OCI-LY3 (cell line): ENCODE data around the gene ANKRD30A.
"Not testable (repeated sequence)": the region's sequence is repeated elsewhere in the genome, so short reads cannot be mapped to it uniquely, and the experiment has no call there.

Experiments
- H2AFZ ChIP-seq: fragments of 200-600, 300-600 bp; shearing (Covaris generic); 2 replicates; pipeline ENCODE4 v1.6.0; 2014; ENCODE audit warnings: antibody characterized with exemption, low read depth, low read length
- H3K27ac ChIP-seq: fragments of 200-600, 300-600 bp; sonication (generic); 2 replicates; pipeline ENCODE4 v1.5.1; 2014; ENCODE audit warnings: mild to moderate bottlenecking, low read length, moderate library complexity, mixed read lengths
- H3K27me3 ChIP-seq: fragments of 200-600, 300-600 bp; sonication (generic); 2 replicates; pipeline ENCODE4 v1.6.1; 2014; ENCODE audit warnings: low read depth, low read length, mixed read lengths
- H3K36me3 ChIP-seq: fragments of 200-600, 300-600 bp; sonication (generic); replicated peaks from 2 replicates; pipeline ENCODE3; 2014; ENCODE audit warnings: low read depth, low read length, mixed read lengths
- H3K4me1 ChIP-seq: fragments of 300-600, 200-600 bp; sonication (generic); 2 replicates; pipeline ENCODE4 v1.6.1; 2014; ENCODE audit warnings: low read length, mixed read lengths
- H3K4me2 ChIP-seq: fragments of 200-600, 300-600 bp; sonication (generic); 2 replicates; pipeline ENCODE4 v1.6.1; 2014; ENCODE audit warnings: low read length, mixed read lengths
- H3K4me3 ChIP-seq: fragments of 300-600, 200-600 bp; sonication (generic); 2 replicates; pipeline ENCODE4 v1.5.1; 2014; ENCODE audit warnings: antibody characterized with exemption, mild to moderate bottlenecking, low read length, moderate library complexity
- H3K79me2 ChIP-seq: fragments of 300-600, 200-600 bp; shearing (Covaris generic); 2 replicates; pipeline ENCODE4 v1.6.1; 2014; ENCODE audit warnings: mild to moderate bottlenecking, low read length, mixed read lengths
- H3K9ac ChIP-seq: fragments of 300-600, 200-600 bp; shearing (Covaris generic); 2 replicates; pipeline ENCODE4 v1.6.0; 2014; ENCODE audit warnings: mild to moderate bottlenecking, low read length, moderate library complexity
- H3K9me3 ChIP-seq: fragments of 200-600, 300-600 bp; shearing (Covaris generic); 2 replicates; pipeline ENCODE4 v1.6.1; 2014; ENCODE audit warnings: low read length, mixed read lengths; ENCODE audit not compliant: insufficient read depth
- H4K20me1 ChIP-seq: fragments of 200-600, 300-600 bp; sonication (generic); 2 replicates; pipeline ENCODE4 v1.6.1; 2016; ENCODE audit warnings: low read length, mixed read lengths; ENCODE audit not compliant: insufficient read depth
- EZH2phosphoT487 ChIP-seq: fragments of 200-600 bp; shearing (Covaris generic); IDR thresholded peaks from 2 replicates; pipeline ENCODE4 v1.6.1; 2018; ENCODE audit warnings: antibody characterized with exemption, mixed run types, low read depth
- TF ChIP-seq, protein P1 (sequence below): fragments of 200-600, 300-600 bp; sonication (generic); IDR thresholded peaks from 2 replicates; pipeline ENCODE4 v1.5.1; 2014; ENCODE audit warnings: antibody characterized with exemption, low read length, low read depth

ANKRD30A gene

GRCh38 chr10:37246637-37247036 is 121.2 kb downstream of the ANKRD30A start:
- H4K20me1 ChIP-seq: no peaks in the 10 kb centered on the region
- H3K4me3 ChIP-seq: no peak overlapping the region
- H3K27me3 ChIP-seq: no peaks in the 10 kb centered on the region
- H2AFZ ChIP-seq: 0 out of 2 replicates have a peak overlapping the region, but pooled peaks have one; percentile 30
- no peaks in the 10 kb centered on the region for H3K36me3 ChIP-seq
- no peak overlapping the region for H3K9ac ChIP-seq
- no peaks in the 10 kb centered on the region for H3K4me1 ChIP-seq
- no peak overlapping the region for H3K27ac ChIP-seq
- H3K4me2 ChIP-seq: no peak overlapping the region
- no peaks in the 10 kb centered on the region for H3K9me3 ChIP-seq
- no peak for TF ChIP-seq EZH2phosphoT487
- TF ChIP-seq, protein P1, sequence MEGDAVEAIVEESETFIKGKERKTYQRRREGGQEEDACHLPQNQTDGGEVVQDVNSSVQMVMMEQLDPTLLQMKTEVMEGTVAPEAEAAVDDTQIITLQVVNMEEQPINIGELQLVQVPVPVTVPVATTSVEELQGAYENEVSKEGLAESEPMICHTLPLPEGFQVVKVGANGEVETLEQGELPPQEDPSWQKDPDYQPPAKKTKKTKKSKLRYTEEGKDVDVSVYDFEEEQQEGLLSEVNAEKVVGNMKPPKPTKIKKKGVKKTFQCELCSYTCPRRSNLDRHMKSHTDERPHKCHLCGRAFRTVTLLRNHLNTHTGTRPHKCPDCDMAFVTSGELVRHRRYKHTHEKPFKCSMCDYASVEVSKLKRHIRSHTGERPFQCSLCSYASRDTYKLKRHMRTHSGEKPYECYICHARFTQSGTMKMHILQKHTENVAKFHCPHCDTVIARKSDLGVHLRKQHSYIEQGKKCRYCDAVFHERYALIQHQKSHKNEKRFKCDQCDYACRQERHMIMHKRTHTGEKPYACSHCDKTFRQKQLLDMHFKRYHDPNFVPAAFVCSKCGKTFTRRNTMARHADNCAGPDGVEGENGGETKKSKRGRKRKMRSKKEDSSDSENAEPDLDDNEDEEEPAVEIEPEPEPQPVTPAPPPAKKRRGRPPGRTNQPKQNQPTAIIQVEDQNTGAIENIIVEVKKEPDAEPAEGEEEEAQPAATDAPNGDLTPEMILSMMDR: peak; percentile 13; the same call in 1 of the 2 replicates
- H3K79me2 ChIP-seq: no peaks in the 10 kb centered on the region

GRCh38 chr10:37255837-37256236 is 130.4 kb downstream of the ANKRD30A start:
- not testable (repeated sequence) for H3K9me3 ChIP-seq, H3K4me3 ChIP-seq, H3K4me2 ChIP-seq, H3K27ac ChIP-seq, H3K36me3 ChIP-seq, H4K20me1 ChIP-seq, H2AFZ ChIP-seq, H3K27me3 ChIP-seq, H3K9ac ChIP-seq, H3K4me1 ChIP-seq, H3K79me2 ChIP-seq

DNA sequence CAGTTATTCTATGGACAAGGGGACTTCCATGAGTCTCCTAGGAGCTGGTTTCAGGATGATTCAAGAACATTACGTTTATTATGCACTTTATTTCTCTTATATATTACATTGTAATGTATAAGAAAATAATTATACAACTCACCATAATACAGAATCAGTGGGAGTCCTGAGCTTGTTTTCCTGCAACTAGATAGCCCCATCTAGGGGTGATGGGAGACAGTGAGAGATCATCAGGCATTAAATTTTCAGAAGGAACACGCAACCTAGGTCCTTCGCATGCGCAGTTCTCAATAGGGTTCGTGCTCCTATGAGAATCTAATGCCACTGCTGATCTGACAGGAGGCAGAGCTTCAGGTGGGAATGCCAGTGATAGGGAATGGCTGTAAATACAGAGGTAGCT is 137.9 kb downstream of the ANKRD30A start:
- H3K27ac ChIP-seq: no peak overlapping the region
- TF ChIP-seq EZH2phosphoT487: no peak
- TF ChIP-seq, protein P1: peak; percentile 49
- no peak overlapping the region for H2AFZ ChIP-seq
- H3K4me1 ChIP-seq: peaks cover 20% of the 10 kb centered on the region
- no peak overlapping the region for H3K4me3 ChIP-seq
- H3K9me3 ChIP-seq: no peaks in the 10 kb centered on the region
- no peaks in the 10 kb centered on the region for H4K20me1 ChIP-seq
- no peaks in the 10 kb centered on the region for H3K79me2 ChIP-seq
- no peak overlapping the region for H3K4me2 ChIP-seq
- no peak overlapping the region for H3K9ac ChIP-seq
- no peaks in the 10 kb centered on the region for H3K27me3 ChIP-seq
- no peaks in the 10 kb centered on the region for H3K36me3 ChIP-seq

GRCh38 chr10:37268266-37268665 is 142.9 kb downstream of the ANKRD30A start:
- H3K36me3 ChIP-seq: no peaks in the 10 kb centered on the region
- no peaks in the 10 kb centered on the region for H4K20me1 ChIP-seq
- H3K27me3 ChIP-seq: no peaks in the 10 kb centered on the region
- H2AFZ ChIP-seq: no peak overlapping the region
- H3K4me2 ChIP-seq: no peak overlapping the region
- TF ChIP-seq, protein P1: no peak
- TF ChIP-seq EZH2phosphoT487: no peak
- no peaks in the 10 kb centered on the region for H3K9me3 ChIP-seq
- H3K4me1 ChIP-seq: peaks cover 31% of the 10 kb centered on the region
- no peak overlapping the region for H3K27ac ChIP-seq
- H3K4me3 ChIP-seq: no peak overlapping the region
- H3K79me2 ChIP-seq: no peaks in the 10 kb centered on the region
- no peak overlapping the region for H3K9ac ChIP-seq
